ENCODE data around the gene IGFBP7.

DNA sequence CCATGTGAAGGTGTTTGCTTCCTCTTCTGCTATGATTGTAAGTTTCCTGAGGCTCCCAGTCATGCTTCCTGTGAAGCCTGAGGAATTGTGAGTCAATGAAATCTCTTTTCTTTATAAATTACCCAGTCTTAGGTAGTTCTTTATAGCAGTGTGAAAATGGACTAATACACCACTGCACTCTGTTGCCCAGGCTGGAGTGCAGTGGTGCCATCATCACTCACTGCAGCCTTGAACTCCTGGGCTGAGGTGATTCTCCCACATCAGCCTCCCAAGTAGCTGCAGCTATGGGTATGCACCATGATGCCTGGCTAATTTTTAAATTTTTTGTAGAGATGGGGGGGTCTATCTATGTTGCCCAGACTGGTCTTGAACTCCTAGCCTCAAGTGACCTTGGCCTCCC, 15.8 kb upstream of the IGFBP7 start:
- TF ChIP-seq TAF1 (IDR thresholded peaks at IDR 0.05; ENCODE audit: borderline replicate concordance, insufficient read depth, low read length): no peak
- no peak for TF ChIP-seq POLR2AphosphoS5 (IDR thresholded peaks at IDR 0.05; ENCODE audit: low read depth, low read length)
- TF ChIP-seq FOXP2 (optimal IDR thresholded peaks at IDR 0.05; ENCODE audit: borderline replicate concordance, extremely low read depth, extremely low read length, insufficient read depth): no peak
